ENCODE measurements around the gene TPGS1.

The TPGS1 gene

GRCh38 chr19:507286-508203, at the start of gene TPGS1:
Gene TPGS1, plus strand, starts transcription at chr19:507497. Its CDS starts 10 bp downstream, at chr19:507507.
- peak within 1 kb of the TSS; percentile 81 to 95 for H3K4me3 Mint-ChIP-seq
- ATAC-seq, result peak; percentile 60
- H3K27ac Mint-ChIP-seq, result peak within 1 kb of the TSS; percentile 100
- no peaks in the 10 kb centered on the region for H3K9me3 Mint-ChIP-seq
- H3K4me1 Mint-ChIP-seq, result peaks cover 62% of the 10 kb centered on the region
- H3K27me3 Mint-ChIP-seq, result no peaks in the 10 kb centered on the region
- DNase-seq, result peak; percentile 90 to 91

- Mint-ChIP-seq H3K4me1 (peaks cover 6% of the 10 kb centered on the region), H3K4me3 (no peak overlapping the region), H3K27me3 (peaks cover 22% of the 10 kb centered on the region), H3K9me3 (no peaks in the 10 kb centered on the region), H3K27ac (no peak overlapping the region)
- no peak for DNase-seq
- ATAC-seq, result no peak
These were observed 49.7 kb upstream of the TPGS1 start for GRCh38 chr19:457636-458035.

- Mint-ChIP-seq H3K27me3 (peaks cover 28% of the 10 kb centered on the region), H3K27ac (no peak overlapping the region), H3K4me3 (no peak overlapping the region), H3K9me3 (no peaks in the 10 kb centered on the region), H3K4me1 (peaks cover 6% of the 10 kb centered on the region)
- DNase-seq (no peak), ATAC-seq (no peak)
These were observed 48.9 kb upstream of the TPGS1 start for GRCh38 chr19:458091-459042.

- peak in 1 of 2 donors; percentile 10 for DNase-seq
- peak; percentile 69 for ATAC-seq
- Mint-ChIP-seq H3K9me3 (peaks cover 5 to 7% of the 10 kb centered on the region in 2 donors), H3K4me3 (peak overlapping the region; percentile 53 to 60), H3K27me3 (peaks cover 28% of the 10 kb centered on the region), H3K27ac (no peak overlapping the region), H3K4me1 (peaks cover 6% of the 10 kb centered on the region)
These were observed 47.4 kb upstream of the TPGS1 start for GRCh38 chr19:459724-460511.

- no peak for DNase-seq
- Mint-ChIP-seq H3K27ac (no peak within 1 kb of the TSS), H3K4me3 (peak within 1 kb of the TSS; percentile 59 to 83), H3K9me3 (peaks cover 6 to 14% of the 10 kb centered on the region in 2 donors), H3K4me1 (peaks cover 6% of the 10 kb centered on the region), H3K27me3 (peaks cover 28% of the 10 kb centered on the region)
- no peak for ATAC-seq
These were observed 46.2 kb upstream of the TPGS1 start, which contains the start of gene SHC2 for GRCh38 chr19:460877-461720. Gene SHC2, minus strand, starts transcription at chr19:461033. Its CDS starts 37 bp downstream, at chr19:460996.

GRCh38 chr19:461721-462551, 45.4 kb upstream of the TPGS1 start:
- H3K4me3 Mint-ChIP-seq, result peak overlapping the region; percentile 59 to 83

GRCh38 chr19:463483-464207, 43.7 kb upstream of the TPGS1 start:
- ATAC-seq (no peak), DNase-seq (no peak)
- Mint-ChIP-seq H3K27me3 (peaks cover 28% of the 10 kb centered on the region), H3K27ac (no peak overlapping the region), H3K9me3 (peaks cover 6 to 14% of the 10 kb centered on the region in 2 donors), H3K4me3 (no peak overlapping the region), H3K4me1 (peaks cover 6% of the 10 kb centered on the region)

More at GRCh38 chr19:461721-462551, 45.4 kb upstream of the TPGS1 start:
- Mint-ChIP-seq H3K27ac (no peak overlapping the region), H3K4me1 (peaks cover 6% of the 10 kb centered on the region), H3K9me3 (peaks cover 6 to 14% of the 10 kb centered on the region in 2 donors), H3K27me3 (peaks cover 28% of the 10 kb centered on the region)
- peak; percentile 22 for ATAC-seq
- no peak for DNase-seq

- ATAC-seq, result no peak
- no peak for DNase-seq
- Mint-ChIP-seq H3K4me3 (no peak overlapping the region), H3K27me3 (peaks cover 28% of the 10 kb centered on the region), H3K27ac (no peak overlapping the region), H3K9me3 (peaks cover 6 to 14% of the 10 kb centered on the region in 2 donors), H3K4me1 (peaks cover 6% of the 10 kb centered on the region)
These were observed 43.1 kb upstream of the TPGS1 start for GRCh38 chr19:464208-464545.

GRCh38 chr19:465056-465816, 42.1 kb upstream of the TPGS1 start:
- H3K9me3 Mint-ChIP-seq, result peaks cover 6 to 14% of the 10 kb centered on the region in 2 donors
- H3K27me3 Mint-ChIP-seq, result peaks cover 20% of the 10 kb centered on the region
- ATAC-seq (no peak), DNase-seq (no peak)
- H3K4me1 Mint-ChIP-seq, result peaks cover 6% of the 10 kb centered on the region
- no peak overlapping the region for H3K27ac Mint-ChIP-seq
- H3K4me3 Mint-ChIP-seq, result no peak overlapping the region

- Mint-ChIP-seq H3K27ac (no peak overlapping the region), H3K9me3 (peaks cover 6 to 14% of the 10 kb centered on the region in 2 donors), H3K27me3 (peaks cover 7% of the 10 kb centered on the region), H3K4me3 (no peak overlapping the region), H3K4me1 (no peaks in the 10 kb centered on the region)
- ATAC-seq, result peak; percentile 26
- DNase-seq, result no peak
These were observed 39.7 kb upstream of the TPGS1 start for GRCh38 chr19:467554-467953.

GRCh38 chr19:468587-469256, 38.6 kb upstream of the TPGS1 start:
- no peak for ATAC-seq
- Mint-ChIP-seq H3K9me3 (peaks cover 6 to 14% of the 10 kb centered on the region in 2 donors), H3K4me1 (no peaks in the 10 kb centered on the region), H3K27me3 (no peaks in the 10 kb centered on the region), H3K4me3 (no peak overlapping the region), H3K27ac (no peak overlapping the region)
- no peak for DNase-seq

- H3K27me3 Mint-ChIP-seq, result no peaks in the 10 kb centered on the region
- ATAC-seq (no peak), DNase-seq (no peak)
- peaks cover 1 to 7% of the 10 kb centered on the region in 2 donors for H3K9me3 Mint-ChIP-seq
- H3K4me3 Mint-ChIP-seq, result no peak overlapping the region
- H3K27ac Mint-ChIP-seq, result no peak overlapping the region
- H3K4me1 Mint-ChIP-seq, result no peaks in the 10 kb centered on the region
These were observed 37.5 kb upstream of the TPGS1 start for GRCh38 chr19:469833-470232.
